DMS 273 treated with DMSO at 0.1 percent for 48 hours (cell line): Measurements from ENCODE around the gene PSMD5.
"Not testable (repeated sequence)": the region's sequence is repeated elsewhere in the genome, so short reads cannot be mapped to it uniquely, and the experiment has no call there.

Experiments used
- DNase-seq: peaks from one replicate; lab custom pipeline; 2025; lab: John Stamatoyannopoulos, UW

The PSMD5 gene

DNA sequence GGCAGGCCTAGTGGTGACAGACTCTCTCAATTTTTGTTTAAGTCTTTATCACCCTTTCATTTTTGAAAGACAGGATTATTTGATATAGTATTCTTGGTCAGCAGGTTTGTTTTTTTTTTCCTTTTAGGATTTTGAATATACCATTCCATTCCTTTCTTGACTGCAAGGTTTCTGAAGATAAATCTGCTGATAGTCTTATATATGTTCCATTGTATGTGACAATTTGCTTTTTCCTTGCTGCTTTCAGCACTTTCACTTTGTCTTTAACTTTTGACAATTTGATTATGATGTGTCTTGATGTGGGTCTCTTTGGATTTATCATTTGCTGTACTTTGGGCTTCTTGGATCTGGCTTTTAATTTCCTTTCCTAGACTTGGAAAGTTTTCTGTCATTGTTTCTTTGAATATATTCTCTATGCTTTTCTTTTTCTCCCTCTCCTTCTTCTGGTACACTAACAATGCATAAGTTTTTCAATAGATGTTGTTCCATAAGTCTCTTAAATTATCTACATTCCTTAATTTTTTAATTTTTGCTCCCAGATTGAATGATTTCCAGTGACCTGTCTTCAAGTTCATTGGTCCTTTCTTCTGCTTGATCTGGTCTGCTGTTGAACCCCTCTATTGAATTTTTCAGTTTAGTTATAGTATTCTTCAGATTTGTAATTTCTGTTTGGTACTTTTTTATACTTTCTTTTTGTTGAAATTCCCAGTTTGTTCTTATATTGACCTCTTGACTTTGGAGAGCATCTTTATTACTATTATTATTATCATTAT is 34.9 kb downstream of the PSMD5 start:
- no peak for DNase-seq

DNA sequence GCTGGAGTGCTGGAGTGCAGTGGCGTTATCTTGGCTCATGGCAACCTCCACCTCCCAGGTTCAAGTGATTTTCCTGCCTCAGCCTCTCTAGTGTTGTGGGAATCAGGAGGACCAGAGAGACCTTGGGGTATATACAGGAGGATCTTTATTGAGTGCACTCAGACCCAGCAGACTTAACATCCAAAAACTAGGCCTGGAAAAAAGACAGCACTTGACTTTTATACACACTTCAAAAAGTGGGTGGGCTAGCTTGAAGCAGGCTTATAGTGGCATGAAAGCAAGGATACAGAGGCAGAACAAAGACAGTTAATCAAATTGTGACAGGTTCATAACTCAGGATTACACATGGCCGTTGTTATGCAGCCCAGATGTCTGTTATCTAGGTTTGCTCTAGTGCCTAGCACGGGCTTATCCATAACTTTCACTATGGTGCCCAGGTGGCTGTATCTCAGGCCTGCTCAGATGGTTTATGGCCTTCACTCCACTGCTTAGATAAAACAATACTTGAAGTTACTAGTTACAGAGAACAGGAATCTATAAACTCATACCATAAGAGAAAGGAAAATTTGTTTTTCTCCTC is 37.8 kb downstream of the PSMD5 start:
- not testable (repeated sequence) for DNase-seq

DNA sequence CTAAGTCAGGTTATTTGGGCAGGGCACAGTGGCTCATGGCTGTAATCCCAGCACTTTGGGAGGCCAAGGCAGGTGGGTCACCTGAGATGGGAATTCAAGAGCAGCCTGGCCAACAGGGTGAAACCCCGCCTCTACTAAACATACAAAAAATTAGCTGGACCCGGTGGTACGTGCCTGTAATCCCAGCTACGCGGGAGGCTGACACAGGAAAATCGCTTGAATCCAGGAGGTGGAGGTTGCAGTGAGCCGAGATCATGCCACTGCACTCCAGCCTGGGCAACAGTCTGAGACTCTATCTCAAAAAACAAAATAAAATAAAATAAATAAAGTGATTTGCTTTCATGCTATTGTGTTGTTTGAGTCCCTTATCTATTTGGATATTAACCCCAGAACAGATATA is 41.3 kb downstream of the PSMD5 start:
- no peak for DNase-seq

DNA sequence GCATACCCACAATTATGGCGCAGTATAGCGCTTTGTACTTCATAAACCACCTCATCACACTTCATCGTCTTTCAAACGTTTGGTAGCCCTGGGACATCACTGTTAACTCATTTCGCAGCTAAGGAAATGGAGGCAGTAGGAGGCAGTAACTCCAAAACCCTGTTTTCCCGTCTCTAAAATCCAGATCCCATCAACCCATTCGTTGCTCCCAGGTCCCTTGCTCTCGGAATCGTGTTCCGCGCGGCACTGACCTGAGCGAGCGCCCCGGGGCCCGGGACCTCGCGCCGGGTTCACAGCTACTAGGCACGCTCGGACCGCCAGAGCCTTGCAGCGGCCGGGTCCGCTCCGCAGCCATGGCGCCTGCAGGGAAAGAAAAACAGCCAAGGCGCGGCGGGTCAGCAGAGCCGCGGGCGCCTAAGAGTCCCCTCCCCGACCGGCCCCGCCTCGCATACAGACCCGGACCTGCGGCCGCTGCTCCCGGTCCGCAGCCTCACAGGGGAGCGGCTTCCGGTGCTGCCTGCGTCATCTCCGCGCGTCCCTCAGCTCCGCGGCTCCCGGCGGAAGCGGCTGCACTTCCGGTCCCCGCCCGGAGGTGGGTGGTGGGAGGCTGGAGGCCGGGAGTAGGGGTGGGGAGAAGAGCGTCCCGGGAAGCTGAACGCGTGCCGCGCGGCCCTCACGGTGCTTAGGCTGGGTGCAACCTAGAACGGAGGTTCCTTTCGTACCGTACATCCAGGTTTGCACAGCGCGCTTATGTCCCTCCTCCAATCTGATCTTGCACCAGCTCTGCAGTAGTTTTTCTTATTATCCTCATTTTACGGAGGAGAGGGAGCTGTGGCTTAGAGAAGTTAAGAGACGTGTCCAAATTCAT is 49.6 kb downstream of the PSMD5 start, which contains the start of gene FBXW2:
TSS of gene FBXW2 (minus strand) at position 519 of the 868 bp plus-strand sequence. CDS start 5,158 bp downstream, outside the sequence.
- peak; percentile 56 for DNase-seq

DNA sequence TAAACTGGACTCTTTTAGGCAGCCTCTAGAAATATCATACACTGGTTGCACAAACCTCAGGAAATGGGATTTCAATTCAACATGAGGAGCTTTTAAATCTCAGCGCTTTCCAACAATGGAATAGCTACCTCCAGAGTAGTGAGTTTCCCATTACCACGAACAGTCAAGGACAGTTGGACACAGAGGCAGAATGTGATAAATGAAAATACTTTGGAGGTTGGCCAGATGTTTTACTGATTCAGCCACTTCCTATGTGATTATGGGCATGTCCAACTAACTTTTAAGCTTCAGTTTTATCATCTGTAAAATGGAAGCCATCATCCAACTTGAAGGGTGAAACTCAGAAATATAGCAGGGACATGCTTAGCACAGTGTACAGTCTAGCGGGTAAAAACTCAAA is 51.6 kb downstream of the PSMD5 start:
- no peak for DNase-seq

DNA sequence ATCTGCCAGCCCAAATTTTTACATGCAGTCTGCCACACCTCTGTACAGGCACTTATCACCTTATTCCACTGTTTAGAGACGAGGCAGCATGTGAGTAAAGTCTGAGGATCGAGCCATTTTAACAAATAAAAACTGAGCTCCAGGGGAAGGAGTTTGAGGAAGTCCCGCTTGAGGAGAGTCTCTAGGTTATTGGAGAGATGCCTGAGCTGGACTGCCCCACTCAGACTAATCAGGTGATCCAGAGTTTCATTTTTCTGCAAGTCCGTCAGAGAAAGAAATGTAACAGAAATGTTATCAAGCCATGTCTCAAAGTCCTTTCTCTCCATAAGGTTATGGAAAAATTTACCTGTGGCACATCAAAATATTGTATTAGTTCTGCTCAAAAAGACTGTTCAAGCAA is 54.8 kb downstream of the PSMD5 start:
- no peak for DNase-seq

DNA sequence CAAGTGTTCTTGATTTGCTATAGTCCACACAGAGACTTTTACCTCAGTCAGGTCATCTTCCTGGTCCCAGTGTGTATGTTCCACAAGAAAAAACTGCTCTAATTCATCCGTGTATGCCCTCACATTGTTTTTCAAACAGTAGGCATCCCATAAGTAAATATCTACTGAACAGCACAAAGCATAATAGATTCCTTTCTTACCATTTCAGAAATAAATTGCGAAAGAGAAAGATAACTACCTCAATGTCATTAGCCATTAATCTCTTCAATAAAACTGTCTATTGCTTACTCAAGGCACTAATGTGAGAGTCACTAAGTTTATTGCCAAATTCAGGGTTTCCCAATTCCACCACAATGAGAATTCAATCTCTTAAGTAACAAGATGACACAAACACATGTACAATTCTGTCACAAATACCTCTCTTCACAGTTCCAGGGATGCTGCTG is 59.1 kb downstream of the PSMD5 start:
- no peak for DNase-seq

DNA sequence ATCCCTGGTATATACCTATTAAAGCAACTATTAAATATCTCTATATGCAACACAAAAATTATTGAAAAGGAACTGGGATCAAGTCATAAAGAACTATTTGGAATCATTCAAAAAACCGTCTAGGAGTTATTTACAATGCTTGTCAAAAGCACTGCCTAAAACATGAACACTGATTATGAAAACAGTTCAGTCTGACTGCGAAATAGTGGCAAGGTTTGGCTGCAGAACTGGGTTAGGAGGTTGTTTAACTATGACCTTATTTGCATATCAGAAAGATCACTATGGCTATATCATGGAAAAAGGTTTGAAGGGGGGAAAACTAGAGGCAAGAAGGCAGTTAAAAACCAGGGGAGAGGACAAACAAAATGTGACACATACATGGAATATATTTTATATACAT is 61.5 kb downstream of the PSMD5 start:
- no peak for DNase-seq

DNA sequence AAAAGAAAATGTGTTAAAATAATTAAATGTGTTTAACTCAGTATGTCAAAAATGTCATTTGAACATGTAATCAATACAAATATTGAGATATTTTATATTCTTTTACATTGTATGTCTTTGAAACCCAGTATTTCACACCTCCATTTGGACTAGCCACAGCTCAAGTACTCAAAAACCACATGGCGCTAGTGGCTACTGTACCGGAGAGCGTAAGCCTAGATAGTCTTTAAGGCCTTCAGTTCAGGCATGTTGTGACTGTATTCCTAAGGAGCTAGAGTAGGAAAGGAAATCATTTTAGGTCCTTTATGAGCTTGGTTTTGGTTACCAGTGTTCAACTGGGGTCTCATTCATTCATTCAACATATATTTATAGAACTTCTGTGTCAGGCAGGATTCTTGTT is 62.4 kb downstream of the PSMD5 start:
- DNase-seq = no peak

DNA sequence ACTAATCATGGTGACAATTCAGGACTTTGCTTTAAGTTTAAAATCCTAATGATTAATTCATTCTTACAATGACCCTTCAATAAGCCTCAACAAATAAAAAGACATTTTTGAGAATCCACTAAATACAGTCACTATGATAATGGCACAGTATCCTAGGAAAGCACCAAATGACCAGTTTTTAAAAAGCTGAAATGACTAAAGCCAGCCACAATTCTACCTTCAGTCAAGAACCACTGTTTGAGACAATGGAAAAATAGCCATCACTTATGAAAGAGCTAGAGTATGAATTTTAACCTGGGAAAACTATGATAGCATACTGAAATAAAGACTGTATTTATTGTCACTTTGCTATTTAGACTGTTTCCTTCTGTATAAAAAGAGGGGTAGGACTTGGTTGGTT is 63.5 kb downstream of the PSMD5 start:
- DNase-seq = no peak

DNA sequence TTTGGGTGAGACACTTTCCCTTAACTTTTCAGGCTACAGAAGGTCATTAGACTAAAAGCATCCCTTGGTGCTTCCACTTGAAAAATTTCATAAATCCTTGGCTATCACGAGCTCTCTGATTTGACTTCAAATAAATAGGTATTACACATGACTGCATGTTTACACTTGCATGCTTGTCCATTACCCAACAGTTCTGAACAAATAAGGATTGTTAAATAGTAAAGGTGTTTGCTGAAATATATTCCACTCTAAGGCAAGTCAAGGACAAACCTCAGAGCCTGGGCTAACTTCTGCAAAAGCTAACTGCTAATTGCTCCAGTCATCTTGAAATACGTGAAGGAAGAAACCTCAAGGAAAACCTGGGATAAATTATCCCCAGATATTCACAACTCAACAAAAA is 64.0 kb downstream of the PSMD5 start:
- DNase-seq = no peak

DNA sequence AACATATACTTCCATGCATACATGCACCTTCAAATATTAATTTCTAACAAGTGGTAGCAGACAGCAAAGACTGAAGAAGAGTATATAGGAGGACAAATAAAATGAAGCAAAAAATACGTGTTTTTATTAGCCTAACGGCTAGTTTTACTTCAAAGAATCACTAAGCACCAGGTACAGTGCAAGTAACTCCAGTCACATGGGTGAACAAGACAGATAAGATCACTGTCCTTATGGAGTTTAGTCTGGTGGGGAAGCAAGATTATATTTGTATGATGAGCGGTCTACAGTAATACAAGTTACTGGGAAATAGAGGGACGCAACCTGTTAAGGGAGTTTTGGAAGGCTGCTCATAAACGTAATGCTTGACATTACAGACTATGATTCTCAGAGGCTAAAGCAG is 65.5 kb downstream of the PSMD5 start:
- no peak for DNase-seq

DNA sequence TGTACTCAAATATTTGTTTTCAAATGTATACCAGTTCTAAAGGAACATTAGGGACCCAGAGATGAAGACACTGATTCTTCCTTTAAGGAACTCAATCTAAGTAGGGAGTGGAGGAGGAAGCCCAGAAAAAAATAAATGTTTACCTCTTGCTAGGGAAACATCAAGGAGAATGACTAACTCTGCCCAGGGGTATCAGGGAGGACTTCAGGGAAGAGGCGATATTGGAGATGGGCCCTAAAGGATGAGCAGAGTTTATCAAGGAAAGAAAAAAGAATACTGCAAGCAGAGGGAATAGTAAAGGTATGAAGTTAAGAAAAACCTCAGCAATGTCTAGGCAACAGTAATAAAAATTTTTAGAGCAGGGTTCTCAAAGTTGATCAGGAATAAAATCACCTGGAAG is 65.9 kb downstream of the PSMD5 start:
- DNase-seq = no peak

DNA sequence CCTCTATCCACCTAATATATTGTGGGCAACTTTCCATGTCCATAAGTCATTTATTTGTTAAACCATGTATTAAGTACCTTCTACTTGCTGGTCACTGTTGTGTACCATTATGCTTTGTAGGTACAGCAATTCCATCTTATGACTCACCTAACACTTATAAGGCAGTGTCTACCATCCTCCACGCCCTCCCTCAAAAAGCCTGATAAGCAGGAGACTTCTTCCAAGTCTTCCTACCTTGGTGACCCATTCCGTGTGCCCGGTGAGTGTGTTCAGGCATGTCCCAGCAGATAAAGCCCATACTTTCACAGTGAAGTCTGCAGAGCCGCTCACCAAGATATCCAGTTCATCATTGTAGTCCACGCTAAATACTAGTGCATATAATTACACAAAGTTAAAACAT is 66.9 kb downstream of the PSMD5 start:
- no peak for DNase-seq

DNA sequence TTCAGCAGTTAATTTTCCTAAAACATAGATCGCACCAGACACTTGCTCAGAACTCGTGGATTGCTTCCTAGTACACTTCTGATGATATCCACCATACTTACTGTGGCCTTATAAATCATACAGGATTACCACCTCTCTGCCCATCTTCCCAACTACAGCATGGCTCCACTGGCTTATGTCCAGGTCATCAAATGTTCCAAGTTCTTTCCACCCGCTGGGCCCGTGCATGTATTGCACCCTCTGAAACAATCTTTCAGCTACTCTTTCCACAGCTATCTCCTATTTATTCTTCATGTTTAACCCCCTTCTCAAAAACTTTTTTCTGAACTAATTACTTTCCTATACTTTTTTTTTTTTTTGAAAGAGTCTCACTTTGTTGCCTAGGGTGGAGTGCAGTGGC is 68.0 kb downstream of the PSMD5 start:
- no peak for DNase-seq

DNA sequence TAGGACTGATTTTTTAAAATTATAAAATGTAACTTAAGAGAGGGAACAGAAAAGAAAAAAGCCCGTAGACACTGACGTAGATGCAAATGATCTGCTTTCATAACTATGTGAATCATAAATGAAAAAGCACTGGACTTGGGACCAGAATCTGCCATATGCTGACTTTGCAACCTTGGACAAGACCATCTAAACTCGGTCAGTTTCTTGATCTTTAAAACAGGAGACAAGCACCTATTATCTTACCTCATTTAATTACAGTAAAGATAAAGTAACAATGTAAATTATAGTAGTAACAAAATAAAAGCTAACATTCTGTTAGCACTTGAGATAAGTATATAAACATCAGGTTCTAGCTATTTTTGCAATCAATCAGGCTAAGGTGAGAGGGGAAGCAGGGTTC is 69.5 kb downstream of the PSMD5 start:
- DNase-seq = no peak

DNA sequence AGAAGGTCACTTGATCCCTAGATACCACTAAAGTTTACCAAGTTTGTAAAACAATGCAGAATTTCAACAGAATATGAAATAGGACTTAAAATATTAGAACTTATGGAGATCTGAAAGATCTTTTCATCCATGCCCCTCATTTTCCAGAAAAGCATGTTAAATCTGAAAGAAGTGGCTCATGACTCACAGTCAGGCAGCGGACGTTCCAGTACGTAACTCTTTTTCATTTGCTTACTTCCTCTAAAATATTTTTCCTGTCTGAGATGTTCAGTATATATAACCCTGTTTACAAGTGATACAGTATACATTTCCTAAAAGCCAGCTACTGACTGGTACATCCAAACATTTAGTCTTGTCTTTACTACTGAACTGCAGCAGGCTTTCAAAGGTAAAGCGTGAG is 71.8 kb downstream of the PSMD5 start:
- DNase-seq = no peak

DNA sequence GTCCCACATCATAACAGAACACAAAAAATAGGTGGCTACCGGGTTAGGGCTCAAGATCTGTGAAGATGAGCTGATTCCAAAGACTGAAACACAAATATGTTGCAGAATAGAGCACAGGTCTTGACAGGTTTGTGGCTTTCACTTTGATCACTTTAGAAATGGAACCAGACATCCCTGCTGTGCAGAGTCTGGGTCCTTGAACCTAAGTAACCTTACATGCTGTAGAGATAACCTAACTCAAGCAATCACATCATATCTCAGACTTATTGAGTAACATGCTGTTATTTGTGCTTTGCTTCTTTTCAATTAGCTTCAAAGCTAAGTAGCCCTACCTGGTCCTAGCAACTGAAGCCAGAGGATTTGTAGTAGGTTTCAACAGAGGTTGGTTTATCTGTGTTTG is 73.8 kb downstream of the PSMD5 start:
- no peak for DNase-seq

DNA sequence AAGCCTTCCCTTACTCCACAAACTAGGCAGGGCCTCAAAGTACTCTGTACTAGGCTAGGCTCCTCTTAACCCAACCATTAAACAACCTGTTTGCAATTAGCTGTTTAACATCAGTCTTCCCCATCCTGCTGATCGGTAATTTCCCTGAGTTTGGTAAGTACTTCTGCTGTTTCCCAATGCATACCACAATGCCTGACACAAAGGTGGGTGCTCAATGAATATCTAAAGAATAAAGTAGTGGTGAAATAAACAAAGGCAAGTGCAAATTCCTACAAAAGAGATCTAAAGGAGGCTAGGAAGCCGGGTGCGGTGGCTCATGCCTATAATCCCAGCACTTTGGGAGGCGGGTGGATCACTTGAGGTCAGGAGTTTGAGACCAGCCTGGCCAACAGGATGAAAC is 74.5 kb downstream of the PSMD5 start:
- no peak for DNase-seq

DNA sequence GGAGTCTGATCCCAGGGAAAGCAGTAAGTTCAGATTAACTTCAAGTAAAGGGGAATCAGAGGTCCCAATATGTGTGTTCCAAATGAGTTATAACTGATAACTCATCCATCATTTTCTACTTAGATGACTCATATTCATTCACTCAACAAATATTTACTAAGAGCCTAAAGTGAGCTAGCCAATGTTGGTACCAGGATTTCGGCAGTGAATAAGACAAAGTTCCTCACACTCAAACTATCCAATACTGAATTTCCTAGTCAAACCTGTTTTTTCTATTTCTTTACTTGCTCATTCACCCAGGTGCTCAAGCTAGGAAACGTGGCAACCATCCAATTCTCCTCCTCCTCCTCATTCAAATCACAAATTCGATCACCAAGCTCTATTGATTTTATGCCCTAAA is 75.3 kb downstream of the PSMD5 start:
- DNase-seq = no peak
